NCI-H2227 (cell line): ENCODE data around the gene EPHB3.
"Not testable (repeated sequence)": the region's sequence is repeated elsewhere in the genome, so short reads cannot be mapped to it uniquely, and the experiment has no call there.

ENCODE experiments used
- DNase-seq: peaks from one replicate; lab custom pipeline; 2025; ENCODE audit not compliant: unreplicated experiment; lab: John Stamatoyannopoulos, UW

The EPHB3 gene

GRCh38 chr3:184619787-184620430 is 58.3 kb downstream of the EPHB3 start:
- DNase-seq: no peak

GRCh38 chr3:184620475-184621119 is 59.0 kb downstream of the EPHB3 start:
- no peak for DNase-seq

GRCh38 chr3:184622156-184622555 is 60.6 kb downstream of the EPHB3 start:
- not testable (repeated sequence) for DNase-seq

GRCh38 chr3:184626923-184627322 is 65.3 kb downstream of the EPHB3 start:
- DNase-seq: no peak

GRCh38 chr3:184629555-184630160 is 68.1 kb downstream of the EPHB3 start:
- peak; percentile 45 for DNase-seq

GRCh38 chr3:184630861-184631471 is 69.4 kb downstream of the EPHB3 start:
- no peak for DNase-seq

GRCh38 chr3:184631472-184631861 is 69.9 kb downstream of the EPHB3 start:
- no peak for DNase-seq
